HG03571 (cell line): Measurements from ENCODE around the gene MADD.

Experiments used
- ATAC-seq: cut with Tn5 transposase; IDR thresholded peaks from one replicate; pipeline ENCODE4 v1.9.1; 2021; ENCODE audit not compliant: unreplicated experiment

Gene MADD

DNA sequence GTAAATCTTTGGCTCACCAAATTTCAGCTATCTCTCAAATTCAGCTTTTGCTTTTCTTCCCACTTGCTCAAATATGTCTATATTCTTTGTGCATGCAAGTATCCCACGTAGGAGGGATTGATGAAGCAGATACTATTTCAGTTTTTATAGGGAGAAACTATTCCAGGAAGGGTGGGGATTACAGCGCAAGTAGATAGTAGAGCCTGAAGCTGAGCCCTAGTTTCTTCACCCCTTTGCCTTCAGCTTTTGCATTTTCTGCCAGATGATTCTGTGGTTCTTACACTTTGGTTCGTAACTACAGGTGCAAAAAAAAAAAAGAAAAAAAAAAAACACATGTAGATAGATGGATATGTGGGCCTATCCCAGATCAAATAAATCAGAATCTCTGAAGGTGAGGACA lies 18.2 kb upstream of the MADD start:
- no peak for ATAC-seq

DNA sequence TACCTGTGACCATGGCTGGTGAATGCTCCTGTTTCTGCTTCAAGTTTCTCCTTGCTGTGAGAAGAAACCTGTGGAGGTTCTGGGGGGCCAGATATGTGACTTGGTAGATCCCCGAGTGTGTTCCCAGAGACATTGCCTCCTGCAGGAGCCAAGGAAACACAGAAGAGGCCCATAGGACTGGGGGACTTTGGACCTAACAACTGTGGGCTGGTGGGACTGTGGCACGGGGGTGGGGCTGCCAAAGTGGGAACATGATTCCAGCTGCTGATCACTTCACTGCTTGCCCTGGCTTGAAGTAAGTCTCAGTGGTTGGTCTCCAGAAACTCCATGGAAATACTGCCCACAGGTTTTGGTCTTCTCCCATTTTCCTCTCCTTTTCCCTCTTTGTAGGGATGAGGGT lies 16.3 kb upstream of the MADD start:
- no peak for ATAC-seq

DNA sequence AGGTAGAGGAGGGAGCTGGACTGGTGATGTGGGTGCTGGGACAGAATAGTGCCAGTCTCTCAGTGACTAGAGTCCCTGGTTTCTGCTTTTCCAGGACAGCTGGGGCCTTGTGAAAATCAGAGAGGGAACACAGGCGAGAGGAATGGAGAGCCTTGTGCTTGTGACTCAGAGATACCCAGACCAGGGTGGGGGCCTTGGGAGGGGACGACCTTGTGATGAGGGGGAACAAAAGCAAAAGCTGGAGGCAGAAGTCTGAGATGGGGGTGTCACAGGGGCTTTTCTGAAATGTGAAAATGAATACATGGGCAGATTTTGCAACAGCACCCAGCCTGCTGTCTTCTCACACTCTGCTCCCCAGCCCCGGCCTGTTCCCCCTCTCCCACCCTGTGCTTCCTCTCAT lies 15.5 kb upstream of the MADD start:
- no peak for ATAC-seq

DNA sequence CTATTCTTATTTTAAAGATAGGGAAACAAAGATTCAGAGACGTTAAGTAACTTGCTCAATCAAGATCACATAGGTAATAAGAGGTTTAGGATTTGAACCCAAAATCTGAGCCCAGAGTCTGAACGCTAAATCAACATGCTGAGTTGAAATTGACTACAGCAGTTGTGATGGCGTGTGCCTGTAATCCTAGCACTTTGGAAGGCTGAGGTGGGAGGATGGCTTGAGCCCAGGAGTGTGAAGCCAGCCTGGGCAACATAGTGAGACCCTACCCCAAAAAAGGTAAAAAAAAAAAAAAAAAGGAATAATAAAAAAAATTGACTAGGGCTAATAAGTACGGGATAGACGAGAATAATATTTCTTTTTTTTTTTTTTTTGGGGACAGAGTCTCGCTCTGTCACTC lies 13.6 kb upstream of the MADD start:
- ATAC-seq = no peak

DNA sequence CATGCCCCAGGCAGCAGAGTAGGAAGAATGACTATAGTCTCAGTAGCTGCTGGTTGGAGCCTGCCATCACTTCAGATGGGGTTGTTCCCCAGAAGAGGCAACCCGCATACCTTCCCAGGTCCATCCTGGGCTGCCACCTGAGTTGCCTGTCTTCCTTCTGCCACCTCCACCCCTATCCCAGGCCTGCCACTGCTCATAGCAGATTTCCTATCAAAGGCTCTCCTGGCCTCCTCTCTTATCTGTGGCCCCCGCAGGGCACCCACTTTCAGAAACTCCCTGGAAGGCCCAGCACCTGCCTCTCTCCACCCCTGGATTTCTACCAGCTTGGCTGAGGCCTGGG lies 12.8 kb upstream of the MADD start:
- no peak for ATAC-seq

DNA sequence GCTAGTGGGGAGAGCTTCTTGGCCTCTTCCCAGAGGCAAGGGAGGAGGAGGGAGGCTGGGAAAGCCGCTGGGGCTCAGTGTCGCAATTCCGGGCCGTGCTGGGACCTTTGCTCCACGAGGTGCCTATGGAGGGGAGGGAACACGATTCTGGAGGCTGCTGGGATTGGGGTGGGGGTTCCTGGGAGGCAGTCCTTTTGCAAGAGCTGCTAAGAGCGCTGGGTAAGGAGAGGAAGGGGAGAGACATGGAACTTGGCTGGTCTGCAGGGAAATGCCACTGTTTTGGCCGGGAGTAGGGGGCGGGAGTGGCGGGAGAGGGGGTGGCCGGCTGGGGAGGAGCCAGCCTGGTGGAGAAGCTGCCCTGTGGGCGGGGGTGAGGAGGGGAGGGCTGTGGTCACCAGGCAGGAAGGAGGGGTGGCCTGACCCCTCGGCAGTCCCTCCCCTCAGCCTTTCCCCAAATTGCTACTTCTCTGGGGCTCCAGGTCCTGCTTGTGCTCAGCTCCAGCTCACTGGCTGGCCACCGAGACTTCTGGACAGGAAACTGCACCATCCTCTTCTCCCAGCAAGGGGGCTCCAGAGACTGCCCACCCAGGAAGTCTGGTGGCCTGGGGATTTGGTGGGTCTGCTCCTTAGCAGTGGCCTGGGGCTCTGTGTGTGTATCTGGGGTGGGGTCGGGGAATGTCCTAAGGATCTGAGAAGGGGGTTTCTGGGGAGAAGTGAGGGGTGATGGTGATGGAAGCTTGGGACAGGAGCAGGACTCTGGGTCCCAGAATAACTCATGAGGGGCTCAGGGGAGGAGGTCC lies 12.2 kb upstream of the MADD start, which contains the start of gene NR1H3:
TSS of gene NR1H3 (plus strand) at position 480 of the 800 bp plus-strand sequence. CDS start 1,221 bp downstream, outside the sequence.
- no peak for ATAC-seq

DNA sequence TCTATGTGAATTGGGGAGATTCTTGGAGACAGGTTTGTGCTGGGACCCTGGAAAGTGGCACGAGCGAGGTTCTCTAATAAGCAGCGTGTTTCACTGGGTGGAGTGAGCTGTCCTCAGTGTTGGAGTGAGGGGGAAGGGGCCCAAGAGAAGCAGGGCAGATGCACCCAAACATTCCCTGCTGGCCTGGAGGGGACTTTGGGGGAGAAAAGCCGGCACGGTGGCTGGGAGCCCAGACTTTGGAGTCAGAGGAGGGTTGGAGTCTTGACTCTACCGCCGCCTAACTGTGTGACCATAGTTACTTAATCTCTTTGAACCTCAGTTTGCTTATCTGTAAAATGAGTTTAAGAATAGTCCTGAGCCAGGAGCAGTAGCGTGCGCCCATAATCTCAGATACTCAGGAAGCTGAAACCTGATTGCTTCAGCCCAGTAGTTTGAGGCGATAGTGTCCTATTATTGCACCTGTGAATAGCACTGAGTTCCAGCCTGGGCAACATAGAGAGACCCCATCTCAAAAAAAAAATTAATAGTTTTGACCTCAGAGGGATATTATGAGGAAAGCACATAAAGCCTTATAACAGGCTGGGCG lies 11.5 kb upstream of the MADD start:
- no peak for ATAC-seq

DNA sequence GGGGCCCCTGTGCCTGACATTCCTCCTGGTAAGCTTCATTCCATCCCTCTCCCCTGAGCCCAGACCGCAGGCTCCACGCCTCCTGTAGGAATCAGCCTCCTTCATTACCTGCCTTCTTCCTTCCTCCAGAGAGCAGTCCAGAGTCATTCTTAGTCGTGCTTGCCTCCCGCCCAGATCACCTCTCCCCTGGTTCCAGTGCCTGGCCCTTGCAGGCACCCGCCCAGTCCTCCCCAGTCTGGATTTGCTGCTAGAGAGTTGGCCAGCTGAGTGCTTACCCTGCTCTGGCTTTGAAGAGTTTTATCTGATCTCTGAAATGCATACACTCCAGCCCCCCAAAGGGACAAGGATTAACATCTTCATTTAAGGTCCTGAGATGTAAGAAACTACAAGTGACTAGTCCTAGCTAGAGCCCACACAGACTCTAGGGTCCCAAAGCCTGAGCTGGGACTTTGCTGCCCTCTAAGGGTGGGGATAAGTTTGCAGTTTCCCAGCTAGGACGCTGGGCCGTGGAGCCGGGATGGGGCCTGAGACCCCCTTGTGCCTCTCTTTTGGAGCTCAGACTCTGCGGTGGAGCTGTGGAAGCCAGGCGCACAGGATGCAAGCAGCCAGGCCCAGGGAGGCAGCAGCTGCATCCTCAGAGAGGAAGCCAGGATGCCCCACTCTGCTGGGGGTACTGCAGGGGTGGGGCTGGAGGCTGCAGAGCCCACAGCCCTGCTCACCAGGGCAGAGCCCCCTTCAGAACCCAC lies 10.5 kb upstream of the MADD start:
- no peak for ATAC-seq

DNA sequence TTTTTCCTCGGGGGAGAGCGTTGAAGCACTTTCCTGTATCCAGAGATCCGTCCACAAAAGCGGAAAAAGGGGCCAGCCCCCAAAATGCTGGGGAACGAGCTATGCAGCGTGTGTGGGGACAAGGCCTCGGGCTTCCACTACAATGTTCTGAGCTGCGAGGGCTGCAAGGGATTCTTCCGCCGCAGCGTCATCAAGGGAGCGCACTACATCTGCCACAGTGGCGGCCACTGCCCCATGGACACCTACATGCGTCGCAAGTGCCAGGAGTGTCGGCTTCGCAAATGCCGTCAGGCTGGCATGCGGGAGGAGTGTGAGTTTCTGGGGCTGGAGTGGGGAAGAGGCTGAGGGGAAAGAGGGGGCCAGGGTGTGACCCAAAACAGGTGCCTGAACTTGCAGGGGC lies 9.6 kb upstream of the MADD start:
- no peak for ATAC-seq

DNA sequence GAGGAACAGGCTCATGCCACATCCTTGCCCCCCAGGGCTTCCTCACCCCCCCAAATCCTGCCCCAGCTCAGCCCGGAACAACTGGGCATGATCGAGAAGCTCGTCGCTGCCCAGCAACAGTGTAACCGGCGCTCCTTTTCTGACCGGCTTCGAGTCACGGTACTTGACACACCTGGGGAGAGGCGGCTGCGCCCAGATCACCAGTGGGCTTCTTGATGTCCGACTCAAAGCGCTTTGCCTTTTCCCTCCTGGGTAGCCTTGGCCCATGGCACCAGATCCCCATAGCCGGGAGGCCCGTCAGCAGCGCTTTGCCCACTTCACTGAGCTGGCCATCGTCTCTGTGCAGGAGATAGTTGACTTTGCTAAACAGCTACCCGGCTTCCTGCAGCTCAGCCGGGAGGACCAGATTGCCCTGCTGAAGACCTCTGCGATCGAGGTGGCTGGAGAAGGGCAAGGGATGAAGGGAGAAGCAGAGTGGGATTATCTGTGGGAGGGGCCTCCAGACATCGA lies 8.6 kb upstream of the MADD start:
- no peak for ATAC-seq

DNA sequence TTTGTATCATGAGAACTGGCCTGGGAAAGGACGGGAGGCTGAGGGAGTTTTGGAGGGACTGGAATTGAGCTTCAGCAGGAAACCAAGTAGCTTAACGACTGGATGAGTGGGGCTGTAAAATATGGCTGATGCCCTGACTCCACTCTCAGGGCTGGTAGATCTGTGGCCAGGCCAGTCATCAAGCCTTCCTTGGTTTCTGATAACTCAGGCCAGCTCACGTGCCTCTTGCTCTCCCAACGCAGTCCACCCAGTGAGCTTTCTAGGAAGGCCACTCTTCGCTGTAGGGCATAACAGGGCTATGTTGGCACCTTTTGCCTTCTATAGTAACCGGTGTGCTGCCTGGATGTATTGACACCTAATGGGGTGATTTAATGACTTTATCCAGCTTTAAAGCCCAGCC lies 5.8 kb upstream of the MADD start:
- no peak for ATAC-seq

DNA sequence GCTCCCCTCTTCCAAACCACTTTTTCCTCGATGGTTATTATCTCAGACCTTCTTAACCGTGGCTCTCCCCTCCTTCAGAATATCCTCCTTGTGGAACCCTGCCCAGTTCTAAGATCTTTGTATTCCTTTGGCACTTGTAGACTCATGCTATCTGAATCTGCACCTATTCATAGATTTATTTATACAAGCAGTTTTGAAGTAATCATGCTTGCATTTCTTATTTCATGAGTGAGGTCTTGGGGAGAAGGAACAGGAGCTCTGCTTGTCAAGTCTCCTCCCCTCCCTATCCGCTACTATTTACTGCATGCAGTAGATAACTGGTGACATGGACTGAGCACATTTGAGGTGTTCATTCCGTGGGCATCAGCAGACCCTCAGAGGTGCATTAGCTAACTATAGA lies 5.4 kb upstream of the MADD start:
- no peak for ATAC-seq

DNA sequence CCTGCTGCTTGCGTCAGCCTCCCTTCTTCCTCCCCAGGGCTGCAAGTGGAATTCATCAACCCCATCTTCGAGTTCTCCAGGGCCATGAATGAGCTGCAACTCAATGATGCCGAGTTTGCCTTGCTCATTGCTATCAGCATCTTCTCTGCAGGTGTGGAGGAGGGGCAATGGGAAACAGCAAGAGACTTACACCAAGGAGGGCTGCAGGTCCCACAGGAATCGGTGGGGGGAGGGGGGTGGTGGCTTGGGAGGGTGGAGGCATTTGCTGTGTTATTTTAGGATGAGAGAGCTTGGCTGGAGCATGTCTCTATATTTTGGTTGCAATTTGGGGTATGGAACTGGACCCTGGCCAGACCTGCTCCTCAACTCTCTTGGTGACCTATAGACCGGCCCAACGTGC lies 2.1 kb upstream of the MADD start:
- ATAC-seq = no peak

DNA sequence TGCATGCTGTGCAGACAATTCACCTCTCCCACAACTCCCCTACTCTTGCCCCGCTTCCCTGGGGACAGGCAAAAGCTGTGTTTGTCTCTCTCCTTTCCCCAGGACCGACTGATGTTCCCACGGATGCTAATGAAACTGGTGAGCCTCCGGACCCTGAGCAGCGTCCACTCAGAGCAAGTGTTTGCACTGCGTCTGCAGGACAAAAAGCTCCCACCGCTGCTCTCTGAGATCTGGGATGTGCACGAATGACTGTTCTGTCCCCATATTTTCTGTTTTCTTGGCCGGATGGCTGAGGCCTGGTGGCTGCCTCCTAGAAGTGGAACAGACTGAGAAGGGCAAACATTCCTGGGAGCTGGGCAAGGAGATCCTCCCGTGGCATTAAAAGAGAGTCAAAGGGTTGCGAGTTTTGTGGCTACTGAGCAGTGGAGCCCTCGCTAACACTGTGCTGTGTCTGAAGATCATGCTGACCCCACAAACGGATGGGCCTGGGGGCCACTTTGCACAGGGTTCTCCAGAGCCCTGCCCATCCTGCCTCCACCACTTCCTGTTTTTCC lies 1.4 kb upstream of the MADD start:
- ATAC-seq = no peak

DNA sequence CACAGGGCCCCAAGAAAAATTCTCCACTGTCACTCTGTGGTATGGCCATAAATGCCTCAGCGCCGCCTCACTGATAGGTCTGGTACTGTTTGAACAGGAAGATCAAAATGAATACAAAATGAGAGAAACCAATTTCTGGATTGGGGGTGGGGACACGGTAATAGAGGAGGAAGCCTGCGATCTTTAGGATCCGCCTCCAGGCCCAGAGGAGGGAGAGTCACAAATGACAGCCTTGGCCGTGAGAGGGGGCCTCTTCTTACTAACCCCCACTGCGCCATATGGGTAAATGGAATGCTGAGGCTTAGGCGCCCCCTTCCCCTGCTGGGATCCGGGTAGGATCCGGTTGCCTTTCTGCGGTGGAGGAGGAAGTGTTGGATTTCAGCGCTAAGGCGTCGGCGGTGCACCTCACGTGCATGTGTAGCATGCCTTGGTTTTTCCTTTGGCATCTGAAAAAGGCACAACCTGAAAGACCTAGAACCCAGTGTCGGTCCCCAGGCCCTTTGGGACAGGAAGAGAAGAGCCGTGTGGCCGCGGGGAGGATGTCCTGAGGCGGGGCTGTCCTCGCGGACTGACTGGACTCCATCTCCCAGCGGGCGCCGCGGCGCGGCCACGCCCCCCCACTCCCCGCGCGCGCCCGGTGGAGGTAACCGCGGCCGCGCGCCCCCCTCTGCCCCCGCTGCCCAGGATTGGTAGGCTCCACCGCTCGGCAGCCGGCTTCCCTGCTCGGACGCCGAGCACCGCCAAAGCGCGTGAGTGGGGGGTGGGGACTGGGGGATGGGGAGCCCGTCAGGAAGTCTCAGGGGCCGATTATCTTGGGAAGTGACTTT lies 718 bp upstream of the MADD start:
- peak; percentile 47 for ATAC-seq

DNA sequence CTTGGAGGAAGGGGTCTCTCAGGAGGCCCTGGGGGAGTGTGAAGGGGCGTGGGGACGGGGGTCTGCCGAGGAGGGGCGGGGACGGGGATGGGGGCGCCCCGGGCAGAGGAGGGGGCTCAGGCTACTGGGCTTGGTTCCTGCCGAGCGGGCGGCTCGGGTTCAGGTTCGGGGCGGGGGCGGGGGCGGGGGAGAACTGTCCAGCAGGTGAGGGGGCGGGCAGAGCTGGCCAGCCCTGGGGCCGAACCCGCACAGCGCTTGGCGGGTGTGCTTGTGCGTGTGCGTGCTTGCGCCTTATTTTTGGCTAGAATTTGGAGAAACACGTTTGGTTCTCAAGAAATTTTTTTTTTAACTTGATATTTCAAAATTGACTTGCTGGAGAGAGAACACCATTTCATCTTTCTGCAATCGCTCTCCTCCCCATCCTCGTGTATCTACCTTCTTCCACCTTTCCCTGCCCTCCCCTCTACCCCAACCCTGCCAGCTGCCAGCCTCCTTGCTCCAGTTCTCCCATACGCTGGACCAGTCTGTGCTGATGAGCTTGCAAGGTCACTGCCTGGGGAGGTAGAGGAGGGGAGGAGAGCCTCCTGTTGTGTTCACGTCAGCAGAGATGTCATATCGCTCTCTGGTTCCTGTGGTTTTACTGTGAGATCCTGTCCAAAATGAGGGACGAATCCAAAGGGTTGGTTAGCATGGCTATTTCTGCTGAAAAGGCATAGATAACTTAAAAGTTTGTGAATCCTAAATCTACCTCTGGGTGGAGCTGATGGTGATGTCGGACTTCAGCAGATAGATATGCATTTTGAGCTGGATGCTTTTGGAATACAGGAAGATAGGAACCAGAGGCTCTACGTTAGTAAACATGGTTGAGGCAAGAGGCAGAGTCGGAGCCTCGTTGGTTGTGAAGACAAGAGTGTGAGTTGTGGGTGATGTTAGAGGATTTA lies 668 bp downstream of the MADD start:
- ATAC-seq = no peak

DNA sequence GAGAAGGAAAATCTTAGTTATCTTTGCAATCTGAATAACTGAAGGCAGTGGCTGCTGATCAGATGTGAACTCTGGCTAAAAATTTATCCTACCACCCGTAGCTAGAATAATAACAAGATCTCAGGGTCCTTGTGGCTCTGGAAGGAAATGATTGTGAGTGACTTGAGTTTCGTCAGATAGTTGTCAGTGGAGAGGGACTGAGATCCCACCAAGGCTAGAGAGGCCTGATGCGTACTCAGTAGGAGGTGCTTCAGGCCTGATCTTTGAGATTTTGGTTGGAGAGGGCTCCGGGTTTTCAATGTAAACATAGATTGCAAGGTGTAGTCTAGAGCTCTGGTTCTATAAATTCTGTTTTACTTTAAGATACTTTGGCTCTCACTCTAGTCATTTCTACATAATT lies 1.4 kb downstream of the MADD start:
- ATAC-seq = no peak

DNA sequence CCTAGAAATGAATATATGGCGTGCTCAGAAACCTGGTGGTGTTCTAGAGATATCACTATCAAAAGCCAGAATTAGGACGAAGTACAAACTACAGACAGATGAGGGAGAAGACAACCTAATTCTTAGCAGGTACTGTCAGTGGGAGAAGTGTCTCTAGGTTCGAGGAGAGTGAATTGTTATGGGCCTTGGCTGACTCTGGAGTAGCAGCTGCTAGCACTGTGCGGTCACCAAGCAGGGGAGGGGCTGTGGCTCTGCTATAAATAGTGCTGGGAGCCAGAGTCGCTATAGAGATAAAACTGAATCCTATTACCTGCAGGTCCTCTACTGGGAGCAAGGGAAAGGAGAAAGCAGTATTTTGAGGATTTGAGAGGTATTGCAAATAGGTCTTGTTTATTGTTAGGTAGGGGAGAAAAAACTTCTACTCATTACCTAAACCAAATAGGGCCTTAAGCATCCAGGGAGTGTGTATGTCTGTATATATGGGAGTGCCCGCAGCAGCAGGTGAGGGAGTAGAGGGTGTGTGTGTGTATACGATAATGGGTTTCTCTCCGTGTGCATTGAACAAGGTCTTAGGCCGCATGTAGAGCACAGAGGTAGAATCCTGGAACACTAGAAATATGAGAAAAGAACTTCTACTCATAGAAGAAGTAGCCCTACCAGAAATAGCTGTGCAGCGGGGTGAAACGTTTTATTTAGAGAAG lies 2.2 kb downstream of the MADD start:
- ATAC-seq = no peak

DNA sequence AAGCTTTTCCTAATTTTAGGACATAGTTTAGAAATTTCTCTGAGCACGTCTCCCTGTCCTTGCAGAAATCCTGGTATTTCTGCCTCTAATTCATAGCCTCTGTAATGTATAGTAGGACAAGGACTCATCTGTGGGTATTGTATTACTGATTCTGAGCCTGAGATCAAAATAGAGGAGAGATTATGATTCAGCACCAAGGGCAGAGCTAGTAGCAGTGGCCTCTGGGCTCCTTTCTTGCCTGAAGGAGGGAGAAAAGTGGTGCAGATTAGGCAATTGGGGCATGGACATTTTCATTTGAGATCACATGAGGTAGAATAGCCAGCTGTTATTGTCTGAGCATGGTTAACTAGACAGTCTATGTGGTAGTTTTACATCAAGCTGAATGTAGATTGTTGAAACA lies 2.8 kb downstream of the MADD start:
- no peak for ATAC-seq
